Activated CD4-positive, alpha-beta memory T cell treated with anti-CD3 and anti-CD28 coated beads for 36 hours (primary cell): Measurements from ENCODE around the gene PTRHD1. TPM values are rescaled to one million over a fixed set of nuclear protein-coding genes. Genes with fewer than 3 reads are reported as not detected.
A peak's percentile ranks its signal among the peaks of the same experiment; 100 is the strongest.
"Not testable (repeated sequence)": the region's sequence is repeated elsewhere in the genome, so short reads cannot be mapped to it uniquely, and the experiment has no call there.

Source experiments
- CTCF ChIA-PET: fragments of 350-600 bp; sonication (Branson Sonifier 250); formaldehyde crosslinking; loops from one replicate; lab custom pipeline; 2021; ENCODE audit warnings: antibody characterized with exemption, inconsistent platforms; lab: Charles Lee
- POLR2A ChIA-PET: fragments of 350-600 bp; sonication (Branson Sonifier 250); formaldehyde crosslinking; loops from one replicate; lab custom pipeline; 2021; ENCODE audit warnings: antibody characterized with exemption; lab: Charles Lee
- DNase-seq: peaks from one replicate; pipeline ENCODE4 v3.0.0-alpha.2; 2020
- H3K27ac Mint-ChIP-seq: one replicate; pipeline ENCODE4 v1.8.0; 2021; ENCODE audit warnings: mixed read lengths
- H3K27me3 Mint-ChIP-seq: one replicate; pipeline ENCODE4 v1.8.0; 2021; ENCODE audit warnings: mixed read lengths
- H3K36me3 Mint-ChIP-seq: one replicate; pipeline ENCODE4 v1.8.0; 2021; ENCODE audit warnings: mixed read lengths
- H3K4me1 Mint-ChIP-seq: one replicate; pipeline ENCODE4 v1.8.0; 2021; ENCODE audit warnings: low read depth, mixed read lengths
- H3K4me3 Mint-ChIP-seq: one replicate; pipeline ENCODE4 v1.8.0; 2021; ENCODE audit warnings: mild to moderate bottlenecking, mixed read lengths
- H3K9me3 Mint-ChIP-seq: one replicate; pipeline ENCODE4 v1.8.0; 2021; ENCODE audit warnings: mixed read lengths
- intact Hi-C: fragments of 100-400 bp; cut with micrococcal nuclease; formaldehyde crosslinking; loops from one replicate; pipeline ENCODE4 v1.15.1; 2023
- total RNA-seq, 2 experiments: library from RNA; stranded (reverse); gene quantifications; one replicate each; pipeline ENCODE4 v1.2.3, GENCODE V29; 2021

PTRHD1 gene
- 10 to 100 TPM; 19.2 to 20.3 TPM for total RNA-seq

- POLR2A ChIA-PET = interaction anchor here (0.6 to 1.6 kb wide), 7 partner anchors 28 to 433 kb away, joined by 3 to 7 read pairs (median 4); partner anchors contain the start of genes ITSN2 and NCOA1
- peaks cover 35% of the 10 kb centered on the region for H3K4me1 Mint-ChIP-seq
- DNase-seq = peak; percentile 97
- CTCF ChIA-PET = interaction anchor here (0.7 to 2.0 kb wide), 8 partner anchors 14 to 383 kb away, joined by 3 to 19 read pairs (median 4); partner anchors contain the start of gene NCOA1
- H3K9me3 Mint-ChIP-seq = no peaks in the 10 kb centered on the region
- H3K27ac Mint-ChIP-seq = peak within 1 kb of the TSS; percentile 100
- no peaks in the 10 kb centered on the region for H3K27me3 Mint-ChIP-seq
- peak within 1 kb of the TSS; percentile 98 for H3K4me3 Mint-ChIP-seq
- intact Hi-C loops = loop anchor here (1.0 to 10.0 kb wide), 5 partner anchors 178 to 882 kb away; partner anchors contain the start of genes DNAJC27, DTNB, NCOA1 and SF3B6
- peaks cover 37% of the 10 kb centered on the region for H3K36me3 Mint-ChIP-seq
Measured at GRCh38 chr2:24792874-24793760, at the start of gene PTRHD1, which contains the start of gene CENPO. TSS of gene PTRHD1 (minus strand) at chr2:24793391. CDS start at chr2:24793377, 14 bp downstream. TSS of gene CENPO (plus strand) at chr2:24793425. CDS start at chr2:24793920, 495 bp downstream.

DNA sequence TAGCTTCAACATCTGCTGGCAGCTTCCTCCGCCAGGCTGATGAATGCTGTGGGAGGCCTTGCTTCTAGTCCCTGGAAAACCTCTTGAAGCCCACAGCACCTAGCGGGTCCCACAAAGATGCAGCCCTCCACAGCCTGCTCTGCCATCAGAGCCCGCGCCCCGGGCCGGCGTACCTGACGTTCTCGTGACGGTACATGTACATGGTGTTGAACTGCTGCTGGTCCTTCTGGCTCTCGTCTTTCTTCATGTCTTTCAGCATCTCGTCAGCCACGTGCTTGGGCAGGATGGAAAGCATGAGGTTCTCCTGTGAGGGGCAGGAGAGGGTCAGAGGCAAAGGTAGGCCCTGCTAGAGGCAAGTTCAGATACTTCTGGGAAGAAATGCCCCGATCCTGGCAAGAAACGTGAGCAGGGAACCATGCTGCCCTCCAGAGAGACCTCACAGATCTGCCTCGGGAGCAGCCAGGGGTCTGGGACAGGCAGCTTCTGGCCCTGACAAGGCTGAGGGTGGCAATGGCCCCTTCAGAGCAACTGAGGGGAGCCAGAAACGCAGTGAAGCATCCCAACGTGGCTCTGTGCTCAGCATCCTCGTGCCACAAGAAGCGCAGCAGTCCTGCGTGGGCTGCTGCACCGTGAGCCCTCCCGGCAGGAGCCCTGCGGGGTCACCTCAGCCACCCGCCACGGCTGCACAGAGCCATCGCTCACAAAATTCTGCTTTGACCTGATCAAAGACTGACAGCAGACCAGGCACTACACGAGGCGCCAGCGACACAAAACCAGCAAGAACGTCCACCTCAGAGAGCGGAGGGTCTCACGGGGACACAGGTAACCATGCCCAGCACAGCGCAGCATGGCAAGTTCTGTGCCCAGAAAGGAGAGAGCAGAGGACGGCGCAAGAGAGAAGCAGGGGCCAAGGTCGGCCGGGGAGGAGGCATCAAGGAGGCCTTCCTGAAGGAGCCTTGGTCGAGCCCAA lies 49.2 kb upstream of the PTRHD1 start:
- ChIA-PET CTCF (no interaction called here), POLR2A (no interaction called here)
- Mint-ChIP-seq H3K36me3 (peaks cover 10% of the 10 kb centered on the region), H3K27ac (no peak overlapping the region), H3K4me3 (no peak overlapping the region), H3K27me3 (no peaks in the 10 kb centered on the region), H3K9me3 (no peaks in the 10 kb centered on the region), H3K4me1 (no peaks in the 10 kb centered on the region)
- DNase-seq = no peak
- intact Hi-C loops = no loop called here

DNA sequence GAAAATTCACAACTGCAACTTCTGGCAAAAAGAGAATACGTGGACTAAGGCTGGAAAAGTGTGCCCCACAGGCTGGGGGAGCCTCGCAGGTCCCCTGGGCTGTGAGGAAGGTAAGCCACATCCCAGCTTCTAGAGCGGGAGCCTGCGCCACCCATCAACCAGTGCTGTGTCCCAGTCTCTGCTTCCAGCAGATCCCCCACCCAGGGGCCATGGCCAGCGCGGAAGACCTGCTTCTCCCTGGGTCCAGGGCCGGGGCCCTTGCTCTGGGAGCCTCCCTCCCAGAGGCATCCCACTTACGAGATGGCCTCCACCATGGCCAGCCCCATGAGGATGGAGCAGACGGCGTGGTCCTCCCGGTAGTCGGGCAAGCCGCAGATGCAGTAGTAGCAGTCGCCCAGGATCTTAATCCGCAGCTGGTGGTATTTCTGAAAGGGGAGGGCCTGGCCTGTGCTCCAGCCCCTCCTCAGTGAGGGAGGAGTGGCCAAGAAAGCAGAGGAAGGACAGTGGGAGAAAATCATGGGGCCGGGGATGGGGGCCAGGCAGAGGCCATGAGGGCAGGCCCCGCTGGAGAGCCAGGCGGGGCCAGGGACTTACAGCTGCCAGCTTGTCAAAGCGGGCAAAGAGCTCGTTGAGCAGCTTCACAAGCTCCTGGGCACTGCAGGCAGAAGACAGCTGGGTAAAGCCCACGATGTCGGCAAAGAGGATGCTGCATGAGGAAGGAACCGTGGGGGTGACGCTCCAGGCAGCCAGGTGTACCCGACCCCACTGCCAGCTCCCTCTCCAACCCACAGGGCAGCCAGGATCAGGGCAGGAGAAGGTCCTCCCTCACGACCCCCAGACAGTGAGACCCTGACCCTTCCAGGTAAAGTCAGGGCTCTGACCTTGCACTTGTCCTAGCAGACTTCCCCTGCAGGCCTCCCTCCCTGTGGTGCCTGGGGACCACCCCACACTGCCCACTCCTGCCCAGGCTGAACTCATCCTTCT lies 48.1 kb upstream of the PTRHD1 start:
- no peaks in the 10 kb centered on the region for H3K27me3 Mint-ChIP-seq
- peaks cover 16% of the 10 kb centered on the region for H3K36me3 Mint-ChIP-seq
- no peaks in the 10 kb centered on the region for H3K9me3 Mint-ChIP-seq
- DNase-seq = no peak
- intact Hi-C loops = no loop called here
- no peaks in the 10 kb centered on the region for H3K4me1 Mint-ChIP-seq
- POLR2A ChIA-PET = no interaction called here
- CTCF ChIA-PET = no interaction called here
- no peak overlapping the region for H3K27ac Mint-ChIP-seq
- no peak overlapping the region for H3K4me3 Mint-ChIP-seq

DNA sequence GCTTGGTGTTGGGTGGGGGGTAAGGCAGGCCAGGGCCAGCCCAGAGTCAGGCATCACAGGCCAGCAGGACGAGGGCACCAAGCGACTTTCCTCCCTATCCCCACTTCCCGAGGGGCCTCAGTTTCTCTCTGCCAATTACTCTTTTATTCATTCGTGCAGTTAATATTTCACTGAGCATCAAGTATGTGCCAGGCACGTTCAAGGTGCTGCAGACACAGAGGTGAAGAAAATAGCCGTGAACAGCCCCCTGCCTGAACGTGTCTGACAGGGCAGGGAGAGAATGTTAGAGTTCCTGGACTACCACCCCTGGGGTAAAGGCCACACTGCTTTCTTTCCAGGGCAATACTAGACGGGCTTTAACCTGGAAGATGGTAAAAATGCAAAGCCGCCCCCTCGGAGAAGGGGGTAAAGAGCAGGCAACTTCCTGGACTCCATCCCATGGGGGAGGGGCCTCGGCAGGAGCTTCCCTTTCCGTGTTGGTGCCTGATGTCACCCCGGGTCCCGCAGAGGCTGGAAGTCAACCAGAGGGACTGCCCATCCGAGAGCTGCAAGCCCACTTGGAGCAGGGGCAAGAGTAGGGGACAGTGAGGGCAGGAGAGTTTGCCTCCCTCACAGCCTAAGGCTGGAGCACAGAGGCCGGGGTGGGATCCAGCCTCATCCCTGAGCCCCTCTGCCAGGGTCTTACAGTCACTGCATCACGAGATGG lies 47.1 kb upstream of the PTRHD1 start:
- CTCF ChIA-PET = no interaction called here
- Mint-ChIP-seq H3K36me3 (peaks cover 22% of the 10 kb centered on the region), H3K27ac (no peak overlapping the region), H3K27me3 (no peaks in the 10 kb centered on the region), H3K4me3 (no peak overlapping the region), H3K9me3 (no peaks in the 10 kb centered on the region), H3K4me1 (no peaks in the 10 kb centered on the region)
- intact Hi-C loops = no loop called here
- no peak for DNase-seq
- POLR2A ChIA-PET = no interaction called here

DNA sequence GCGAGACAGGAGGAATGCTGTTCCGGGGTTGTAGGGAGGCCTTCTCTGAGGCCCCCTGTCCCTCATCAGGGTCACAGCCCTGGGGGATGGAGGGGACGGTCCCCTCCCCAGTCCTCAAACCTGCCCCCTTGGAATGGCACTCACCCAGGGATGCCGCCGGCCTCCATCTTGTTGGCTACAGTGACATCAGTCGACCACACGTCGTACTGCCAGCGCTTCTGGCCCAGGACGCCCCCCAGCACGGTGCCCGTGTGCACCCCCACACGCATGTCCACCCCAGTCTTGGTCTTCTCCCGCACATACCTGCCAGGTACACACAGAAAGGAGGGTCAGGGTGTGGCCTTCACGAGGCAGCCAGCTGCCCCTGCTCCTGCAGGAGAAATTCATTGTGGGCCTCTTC lies 46.5 kb upstream of the PTRHD1 start:
- DNase-seq = no peak
- H3K9me3 Mint-ChIP-seq = no peaks in the 10 kb centered on the region
- intact Hi-C loops = no loop called here
- ChIA-PET CTCF (interaction anchor here (5.3 kb wide), 1 partner anchor 13 kb away, joined by 26 read pairs; no protein-coding TSS in a partner anchor), POLR2A (no interaction called here)
- H3K36me3 Mint-ChIP-seq = peaks cover 25% of the 10 kb centered on the region
- no peaks in the 10 kb centered on the region for H3K4me1 Mint-ChIP-seq
- H3K27ac Mint-ChIP-seq = no peak overlapping the region
- no peaks in the 10 kb centered on the region for H3K27me3 Mint-ChIP-seq
- no peak overlapping the region for H3K4me3 Mint-ChIP-seq

DNA sequence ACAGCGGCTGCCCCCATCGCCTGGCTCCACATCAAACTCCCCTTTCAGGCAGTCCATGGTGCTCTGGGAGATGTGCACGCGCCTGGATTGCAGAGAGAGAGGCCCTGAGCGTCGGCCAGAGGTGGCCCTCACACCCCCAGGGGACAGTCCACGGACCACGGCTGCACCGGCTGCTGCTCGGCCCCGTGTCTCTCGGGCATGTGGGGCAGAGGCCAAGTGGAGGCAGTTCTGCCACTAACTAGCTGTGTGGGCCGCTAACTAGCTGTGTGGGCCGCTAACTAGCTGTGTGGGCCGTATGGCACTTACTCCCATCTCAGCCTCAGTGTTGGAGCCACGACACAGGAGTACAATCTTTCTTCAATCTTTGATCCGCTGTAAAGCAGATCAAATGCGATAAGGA lies 45.4 kb upstream of the PTRHD1 start:
- Mint-ChIP-seq H3K36me3 (peaks cover 25% of the 10 kb centered on the region), H3K9me3 (no peaks in the 10 kb centered on the region), H3K4me1 (no peaks in the 10 kb centered on the region), H3K27ac (no peak overlapping the region), H3K4me3 (no peak overlapping the region), H3K27me3 (no peaks in the 10 kb centered on the region)
- CTCF ChIA-PET = interaction anchor here (5.3 kb wide), 1 partner anchor 12 kb away, joined by 26 read pairs; no protein-coding TSS in a partner anchor
- POLR2A ChIA-PET = no interaction called here
- DNase-seq = no peak
- intact Hi-C loops = no loop called here

DNA sequence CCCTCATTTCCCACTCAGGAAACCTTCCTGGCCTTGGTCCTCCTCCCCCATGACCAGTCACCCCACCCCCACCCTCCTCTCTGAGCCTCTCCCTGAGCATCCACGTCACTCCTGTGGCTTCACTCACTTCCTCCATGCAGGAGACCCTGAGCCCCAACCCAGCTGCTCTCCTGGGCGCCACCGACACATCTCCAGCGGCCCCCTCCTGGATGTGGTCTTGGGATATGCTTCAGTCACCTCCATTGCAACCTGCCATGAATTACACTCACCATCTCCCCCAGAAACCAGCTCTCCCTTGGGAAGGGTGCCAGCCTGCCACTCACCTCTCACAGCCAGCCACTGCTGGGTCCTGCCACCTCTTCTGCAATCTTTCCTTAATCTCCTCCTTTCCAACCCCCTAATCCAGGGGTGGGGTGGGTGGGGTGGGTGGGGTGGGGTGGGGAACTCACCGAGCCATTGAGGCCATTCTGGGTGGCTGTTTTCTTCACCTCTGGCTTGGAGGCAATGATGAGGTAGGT lies 44.9 kb upstream of the PTRHD1 start:
- DNase-seq = no peak
- intact Hi-C loops = no loop called here
- Mint-ChIP-seq H3K4me1 (no peaks in the 10 kb centered on the region), H3K4me3 (no peak overlapping the region), H3K27me3 (no peaks in the 10 kb centered on the region), H3K9me3 (no peaks in the 10 kb centered on the region), H3K36me3 (peaks cover 27% of the 10 kb centered on the region), H3K27ac (no peak overlapping the region)
- POLR2A ChIA-PET = no interaction called here
- CTCF ChIA-PET = interaction anchor here (5.3 kb wide), 1 partner anchor 12 kb away, joined by 26 read pairs; no protein-coding TSS in a partner anchor

DNA sequence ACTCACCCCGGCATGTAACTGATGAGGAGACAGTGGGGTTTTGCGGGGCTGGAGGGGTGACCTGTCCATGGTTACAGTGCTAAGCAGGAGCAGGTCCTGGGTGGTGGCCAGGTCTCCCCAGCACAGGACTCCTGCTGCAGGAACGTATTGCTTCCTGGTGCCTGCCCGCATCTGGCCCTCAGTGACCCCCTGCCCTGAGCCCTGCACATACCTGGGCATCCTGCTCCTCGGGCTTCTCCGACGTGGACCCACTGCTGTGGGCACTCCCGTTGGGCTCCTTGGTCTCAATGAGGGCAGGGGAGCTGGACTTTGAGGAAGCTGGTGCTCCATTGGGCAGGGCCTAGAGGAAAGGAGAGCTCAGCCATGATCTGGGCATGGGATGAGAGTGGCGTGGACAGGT lies 43.5 kb upstream of the PTRHD1 start:
- intact Hi-C loops = no loop called here
- Mint-ChIP-seq H3K27ac (no peak overlapping the region), H3K4me1 (no peaks in the 10 kb centered on the region), H3K4me3 (no peak overlapping the region), H3K36me3 (peaks cover 27% of the 10 kb centered on the region), H3K27me3 (no peaks in the 10 kb centered on the region), H3K9me3 (no peaks in the 10 kb centered on the region)
- ChIA-PET CTCF (interaction anchor here (5.3 kb wide), 1 partner anchor 10 kb away, joined by 26 read pairs; no protein-coding TSS in a partner anchor), POLR2A (no interaction called here)
- DNase-seq = no peak

DNA sequence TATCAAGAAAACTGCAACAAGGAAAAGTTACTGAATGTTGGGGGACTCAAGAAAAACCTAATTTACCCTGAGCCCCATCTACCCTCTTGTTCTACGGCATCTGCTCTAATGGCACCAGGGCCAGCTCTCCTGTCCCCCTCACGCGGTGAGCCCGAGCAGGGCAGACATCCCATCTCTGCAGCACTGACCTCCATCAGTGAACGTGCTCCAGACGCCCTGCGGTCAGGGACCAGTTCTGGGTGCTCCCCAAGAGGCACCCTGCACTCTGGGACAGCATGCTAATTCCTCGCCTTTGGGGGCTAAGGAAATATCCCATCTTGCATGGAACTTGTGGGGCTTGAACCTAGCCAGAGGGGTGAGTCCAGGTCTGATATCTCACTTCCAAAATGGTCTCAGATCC lies 43.0 kb upstream of the PTRHD1 start:
- POLR2A ChIA-PET = no interaction called here

DNA sequence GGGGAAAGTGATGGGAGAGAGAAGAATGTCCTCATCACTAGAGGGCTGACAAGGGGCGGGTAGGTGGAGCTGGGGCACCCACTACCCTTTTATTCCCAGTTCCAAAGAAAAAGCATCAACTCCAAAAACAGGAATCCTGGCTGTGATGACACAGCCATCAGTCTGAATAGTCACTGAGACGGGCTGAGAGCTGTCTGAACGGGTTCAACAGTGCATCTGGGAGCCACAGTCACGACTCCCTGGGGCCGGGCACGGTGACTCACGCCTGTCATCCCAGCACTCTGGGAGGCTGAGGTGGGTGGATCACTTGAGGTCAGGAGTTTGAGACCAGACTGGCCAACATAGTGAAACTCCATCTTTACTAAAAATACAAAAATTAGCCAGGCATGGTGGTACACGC lies 42.2 kb upstream of the PTRHD1 start:
- H3K36me3 Mint-ChIP-seq = peaks cover 25% of the 10 kb centered on the region
- H3K9me3 Mint-ChIP-seq, H3K4me1 Mint-ChIP-seq, H3K27me3 Mint-ChIP-seq, POLR2A ChIA-PET, H3K27ac Mint-ChIP-seq, H3K4me3 Mint-ChIP-seq, intact Hi-C loops, DNase-seq: not testable (repeated sequence)
- CTCF ChIA-PET = interaction anchor here (5.3 kb wide), 1 partner anchor 9 kb away, joined by 26 read pairs; no protein-coding TSS in a partner anchor

More for the DNA sequence above, 43.0 kb upstream of the PTRHD1 start:
- H3K36me3 Mint-ChIP-seq = peaks cover 26% of the 10 kb centered on the region
- no peaks in the 10 kb centered on the region for H3K9me3 Mint-ChIP-seq
- intact Hi-C loops = no loop called here
- H3K4me1 Mint-ChIP-seq = no peaks in the 10 kb centered on the region
- CTCF ChIA-PET = interaction anchor here (5.3 kb wide), 1 partner anchor 10 kb away, joined by 26 read pairs; no protein-coding TSS in a partner anchor
- no peak overlapping the region for H3K27ac Mint-ChIP-seq
- no peak overlapping the region for H3K4me3 Mint-ChIP-seq
- no peak for DNase-seq
- H3K27me3 Mint-ChIP-seq = no peaks in the 10 kb centered on the region
